ENCODE results near the gene FNDC3B.
A peak's percentile ranks its signal among the peaks of the same experiment; 100 is the strongest.

Gene FNDC3B

DNA sequence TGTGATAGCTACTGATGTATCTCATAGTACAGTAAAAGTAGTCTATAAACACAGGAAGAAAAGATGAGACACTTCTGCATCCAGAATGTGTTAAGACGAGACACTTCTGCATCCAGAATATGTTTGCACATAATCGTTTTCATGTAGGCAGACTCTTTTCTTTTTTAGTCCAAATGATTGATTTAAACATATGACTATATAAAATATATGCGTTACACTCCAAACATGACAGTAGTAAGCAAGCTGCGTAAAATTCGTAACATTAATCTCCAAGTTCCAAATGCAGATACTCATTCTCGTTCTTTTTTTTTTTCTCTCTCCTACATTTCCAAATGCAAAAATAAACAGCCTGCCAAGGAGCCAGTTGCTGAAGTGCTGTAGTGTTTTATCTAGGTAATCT, 82.6 kb downstream of the FNDC3B start:
- no peak for DNase-seq

DNA sequence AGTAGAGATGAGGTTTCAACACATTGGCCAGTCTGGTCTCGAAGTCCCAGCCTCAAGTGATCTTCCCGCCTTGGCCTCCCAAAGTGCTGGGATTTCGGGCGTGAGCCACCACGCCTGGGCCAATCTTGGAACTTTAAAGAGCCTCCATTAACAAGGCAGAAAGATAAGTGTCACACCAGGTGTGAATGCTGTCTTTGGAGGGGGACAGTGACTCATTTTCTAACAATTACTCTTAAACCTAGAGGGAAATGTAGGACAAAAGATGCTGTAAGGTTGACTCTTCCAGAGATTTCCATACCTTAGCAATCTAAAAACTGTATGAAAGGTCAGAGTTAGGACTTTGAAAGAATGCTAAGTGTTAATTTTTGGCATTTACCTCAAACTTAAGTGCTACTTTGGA, 84.9 kb downstream of the FNDC3B start:
- no peak for DNase-seq

DNA sequence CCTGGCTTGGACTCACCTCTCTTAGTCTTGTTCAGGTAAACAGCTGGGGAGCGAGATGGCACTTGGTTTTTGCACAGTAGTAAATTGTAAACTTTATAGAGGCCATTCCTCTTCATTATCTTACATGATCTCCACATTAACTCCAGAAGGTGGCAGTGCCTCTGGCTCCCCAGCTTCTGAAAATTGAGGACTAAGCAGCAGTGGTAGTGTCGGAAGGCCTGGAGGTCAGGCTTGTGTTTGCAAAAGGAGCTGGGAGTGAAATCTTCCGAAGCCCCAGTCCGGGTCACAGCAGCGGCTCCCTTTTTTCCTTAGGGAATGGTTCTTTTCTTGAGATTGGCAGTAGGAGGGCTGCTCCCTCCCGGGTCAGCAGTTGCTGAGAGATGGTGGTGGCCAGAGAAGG, 85.7 kb downstream of the FNDC3B start:
- no peak for DNase-seq

DNA sequence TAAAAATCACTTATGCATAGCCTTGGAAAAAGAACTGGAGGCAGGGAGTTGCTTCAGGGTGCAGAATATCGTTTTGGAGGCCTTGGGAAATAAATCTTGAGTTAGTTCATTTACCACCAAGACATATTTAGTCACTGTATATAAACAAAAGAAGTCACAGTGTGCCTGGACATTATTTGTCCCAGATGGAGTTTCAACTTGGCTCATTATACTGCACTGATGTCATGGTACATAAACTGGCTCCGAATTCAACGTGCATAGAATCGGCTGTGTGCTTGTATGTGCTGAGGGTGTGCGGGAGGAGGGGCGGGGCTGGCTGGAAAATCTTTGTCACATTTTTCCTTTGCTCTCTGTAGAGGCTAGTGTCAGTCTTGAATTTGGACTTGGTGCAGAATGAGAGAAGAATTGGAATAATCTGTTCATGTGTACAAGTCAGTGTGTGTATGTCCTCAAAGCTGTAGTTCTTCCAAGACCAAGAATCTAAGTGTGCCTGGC, 86.6 kb downstream of the FNDC3B start:
- DNase-seq = peak in 1 of 2 donors; percentile 21

DNA sequence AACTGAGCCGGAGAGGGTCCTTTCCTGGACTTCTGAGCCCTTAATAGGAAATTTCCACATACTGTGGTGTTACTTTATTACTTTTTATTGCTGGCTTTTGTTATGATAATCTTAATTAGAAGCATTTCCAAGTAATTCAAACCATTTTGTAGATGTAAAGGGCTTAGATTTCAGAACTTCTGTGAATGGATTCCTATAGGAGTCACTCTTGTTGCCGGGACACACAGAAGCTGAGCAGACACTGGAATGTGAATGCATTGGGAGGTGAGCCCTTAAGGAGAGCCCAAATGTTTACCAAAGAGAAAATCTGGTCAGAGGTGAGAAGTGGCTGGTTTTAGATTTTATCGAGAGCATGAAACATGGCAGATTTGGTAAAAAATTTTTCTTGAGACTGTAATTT, 87.4 kb downstream of the FNDC3B start:
- no peak for DNase-seq

DNA sequence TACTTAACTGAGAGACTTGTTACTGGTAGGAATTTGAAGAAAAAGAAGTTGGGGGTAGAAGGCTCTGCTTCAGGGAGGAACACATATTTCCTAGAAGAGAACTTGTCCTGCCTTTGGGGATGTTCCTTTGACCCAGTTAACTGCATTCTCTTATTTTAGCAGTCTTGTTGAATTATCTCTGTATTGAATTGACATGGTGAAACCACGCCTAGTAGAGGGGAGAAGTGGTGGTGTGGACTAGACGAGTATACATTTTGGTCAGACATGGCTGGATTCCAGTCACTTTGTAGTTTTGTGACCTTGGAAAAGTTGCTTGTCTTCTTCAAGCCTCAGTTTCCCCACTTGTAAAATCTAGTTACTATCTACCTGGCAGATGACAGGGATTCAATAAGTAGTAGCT, 87.8 kb downstream of the FNDC3B start:
- no peak for DNase-seq

DNA sequence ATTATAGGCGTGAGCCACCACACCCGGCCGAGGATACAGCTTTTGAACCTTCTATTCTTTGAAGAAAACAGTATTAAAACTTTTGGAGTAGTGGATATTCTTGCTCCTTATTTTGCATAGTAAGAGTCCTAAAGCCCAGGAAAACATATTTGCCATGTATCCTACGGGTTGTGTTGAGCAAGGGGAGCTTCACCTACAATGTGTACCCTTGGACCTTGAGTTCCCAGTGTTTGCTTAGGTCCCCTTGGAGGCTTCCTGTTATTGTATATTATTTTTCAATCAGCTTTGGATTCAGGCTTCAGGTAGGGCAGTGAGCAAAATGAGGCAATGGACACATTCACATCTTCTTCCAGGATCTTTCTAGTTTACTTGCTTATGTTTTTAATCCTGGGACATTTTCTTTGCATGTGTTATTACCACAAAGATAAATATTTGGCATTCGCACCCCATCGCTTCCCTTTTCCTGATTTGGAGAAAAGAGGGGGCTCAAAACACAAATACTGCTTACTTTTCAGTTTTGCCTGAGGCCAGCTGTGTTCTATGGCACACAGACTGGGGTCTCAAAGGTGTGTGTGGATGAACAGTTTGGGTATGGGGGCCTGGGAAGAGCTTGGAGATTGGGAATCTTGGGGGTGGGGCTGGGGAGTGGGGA, 88.7 kb downstream of the FNDC3B start:
- DNase-seq = no peak

DNA sequence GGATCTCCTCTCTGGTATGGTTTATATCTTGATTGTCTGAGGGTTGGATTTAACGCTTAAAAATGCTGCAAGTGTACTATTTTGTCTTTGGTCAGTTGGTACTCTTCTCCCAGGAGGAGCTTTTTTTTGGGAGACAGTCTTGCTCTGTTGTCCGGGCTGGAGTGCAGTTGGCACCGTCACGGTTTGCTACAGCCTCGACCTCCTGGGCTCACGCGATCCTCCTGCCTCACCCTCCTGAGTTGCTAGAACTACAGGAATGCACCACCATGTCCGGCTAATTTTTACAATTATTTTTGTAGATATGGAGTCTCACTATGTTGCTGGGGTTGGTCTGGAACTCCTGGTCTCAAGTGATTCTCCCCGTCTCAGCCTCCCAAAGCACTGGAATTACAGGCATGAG, 89.5 kb downstream of the FNDC3B start:
- no peak for DNase-seq

DNA sequence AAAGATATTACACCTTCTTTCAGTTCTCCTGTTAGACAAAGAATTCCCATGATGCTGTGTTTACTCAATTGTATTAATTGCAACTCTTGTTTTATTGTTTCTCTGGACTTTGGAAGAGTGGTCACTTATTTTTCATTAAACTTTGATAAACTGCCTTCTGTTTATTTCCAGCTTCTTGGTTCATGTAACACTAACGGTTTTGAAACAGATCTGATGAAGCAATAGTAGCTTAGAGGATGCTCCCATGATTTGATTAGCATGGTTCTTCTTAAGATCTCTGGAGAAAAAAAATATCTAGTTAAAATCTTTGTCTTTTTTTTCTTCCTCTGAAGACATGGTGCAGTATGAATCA, 90.1 kb downstream of the FNDC3B start:
- no peak for DNase-seq

DNA sequence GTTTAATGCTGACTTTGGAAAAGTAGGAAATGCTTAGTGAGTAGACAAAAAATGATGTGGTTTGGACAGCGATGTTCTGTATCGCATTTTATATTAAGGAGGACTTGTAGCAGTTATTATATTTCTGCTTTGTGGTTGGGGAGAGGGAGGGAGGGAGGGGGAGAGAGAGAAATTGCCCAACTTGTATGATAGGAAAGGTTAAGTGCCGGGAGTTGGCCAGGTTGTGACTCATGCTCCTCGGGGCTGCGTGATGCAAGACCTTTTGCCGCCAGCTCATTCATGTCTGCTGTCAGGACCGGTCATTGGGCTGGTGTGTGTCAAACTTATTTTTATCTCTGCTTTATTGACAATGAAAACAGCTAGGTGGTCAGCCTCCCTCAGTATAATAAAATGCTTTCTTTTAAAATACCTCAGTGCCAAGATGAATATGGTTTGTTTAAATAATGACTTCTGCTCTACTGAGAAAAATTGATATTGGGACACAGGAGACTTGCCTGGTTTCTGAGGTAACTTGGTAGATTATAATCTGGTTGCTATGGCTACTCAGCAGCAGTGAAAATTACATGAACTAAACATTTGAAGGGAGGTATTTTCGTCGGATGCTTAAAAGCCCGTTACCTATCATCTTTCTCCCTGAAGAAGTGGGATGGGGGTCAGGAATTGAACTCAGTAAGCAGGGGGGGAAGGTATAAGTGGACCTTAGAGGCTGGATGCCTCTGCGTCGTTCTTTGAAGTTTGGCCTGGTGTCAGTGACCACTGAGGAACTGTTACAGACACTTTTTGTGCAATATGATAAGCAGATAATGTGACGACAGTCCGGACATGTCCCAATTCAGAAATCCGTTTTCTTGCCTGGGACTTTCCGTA, 90.7 kb downstream of the FNDC3B start:
- DNase-seq = peak; percentile 49 to 53

DNA sequence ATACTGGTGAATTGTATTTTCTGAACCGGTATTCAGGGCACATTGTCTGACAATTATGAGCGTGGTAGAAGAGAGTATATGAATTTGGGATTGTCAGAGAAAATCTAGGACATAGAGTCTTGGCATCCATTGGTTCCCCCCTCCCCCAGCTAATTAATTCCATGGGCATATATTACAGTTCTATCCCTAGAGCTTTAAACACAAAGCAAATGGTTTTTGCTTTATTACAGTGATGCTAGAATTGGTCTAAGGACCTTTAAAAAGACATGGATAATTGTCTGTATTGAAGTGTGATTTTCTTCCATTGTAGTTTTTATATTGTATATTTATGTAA, 91.3 kb downstream of the FNDC3B start:
- DNase-seq = no peak

DNA sequence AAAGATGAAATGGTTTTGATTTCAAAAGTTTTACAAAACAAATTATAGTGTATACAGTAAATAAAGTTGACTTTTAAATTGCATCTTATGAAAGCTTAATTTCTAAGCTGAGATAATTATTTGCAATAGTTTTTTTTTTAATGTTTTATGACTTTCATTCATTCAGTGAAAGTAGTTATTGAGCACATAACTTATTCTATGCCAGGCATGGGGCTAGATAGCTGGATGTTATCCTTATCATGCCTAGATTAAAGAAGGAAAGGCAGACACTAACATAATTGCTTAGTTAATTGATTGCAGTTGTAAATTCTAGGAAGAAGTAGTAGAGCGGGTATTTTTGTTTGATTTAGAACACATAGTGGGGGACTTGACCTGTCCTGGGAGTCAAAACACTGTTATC, 92.4 kb downstream of the FNDC3B start:
- DNase-seq = no peak

DNA sequence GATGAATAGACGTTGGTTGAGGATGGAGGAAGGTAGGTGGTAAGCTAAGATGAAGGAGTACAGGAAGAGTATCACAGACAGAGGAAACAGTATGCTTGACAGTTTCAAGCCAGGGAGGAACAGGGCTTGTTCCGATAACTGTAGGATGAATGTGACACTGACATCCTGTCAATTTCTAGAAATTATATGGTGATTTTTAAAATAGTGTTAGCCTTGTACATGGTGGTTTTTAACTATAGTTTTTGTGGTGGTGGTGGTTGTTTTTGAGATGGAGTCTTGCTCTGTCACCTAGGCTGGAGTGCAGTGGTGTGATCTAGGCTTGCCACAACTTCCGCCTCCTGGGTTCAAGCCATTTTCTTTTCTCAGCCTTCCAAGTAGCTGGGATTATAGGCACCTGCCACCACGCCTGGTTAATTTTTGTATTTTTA, 92.8 kb downstream of the FNDC3B start:
- DNase-seq = no peak

DNA sequence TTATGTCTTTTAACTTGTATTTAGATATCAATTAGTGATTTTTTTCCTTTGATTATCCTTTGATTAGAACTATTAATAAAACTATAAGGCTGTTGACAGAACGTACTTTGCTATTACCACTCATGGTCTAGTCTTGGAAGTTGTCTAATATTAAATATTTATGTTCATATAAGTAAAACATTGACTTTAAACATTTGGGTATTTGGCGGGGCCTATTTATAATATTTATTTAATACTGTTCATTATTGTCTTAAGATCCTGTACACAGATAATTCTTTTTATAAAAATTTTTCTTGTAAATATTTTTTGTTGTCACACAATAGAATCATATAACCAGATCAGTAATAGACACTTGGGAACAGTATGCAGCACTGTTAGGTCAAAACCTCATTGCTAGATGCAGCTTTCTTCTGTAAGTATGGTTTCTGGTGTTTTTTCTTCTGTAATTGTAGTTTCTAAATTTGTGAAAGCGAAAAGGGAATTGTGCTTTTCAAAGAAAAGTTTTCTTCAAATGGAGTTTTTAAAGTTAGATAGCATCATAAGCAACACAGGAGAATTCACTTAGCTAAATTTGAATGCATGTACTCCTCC, 93.4 kb downstream of the FNDC3B start:
- no peak for DNase-seq

DNA sequence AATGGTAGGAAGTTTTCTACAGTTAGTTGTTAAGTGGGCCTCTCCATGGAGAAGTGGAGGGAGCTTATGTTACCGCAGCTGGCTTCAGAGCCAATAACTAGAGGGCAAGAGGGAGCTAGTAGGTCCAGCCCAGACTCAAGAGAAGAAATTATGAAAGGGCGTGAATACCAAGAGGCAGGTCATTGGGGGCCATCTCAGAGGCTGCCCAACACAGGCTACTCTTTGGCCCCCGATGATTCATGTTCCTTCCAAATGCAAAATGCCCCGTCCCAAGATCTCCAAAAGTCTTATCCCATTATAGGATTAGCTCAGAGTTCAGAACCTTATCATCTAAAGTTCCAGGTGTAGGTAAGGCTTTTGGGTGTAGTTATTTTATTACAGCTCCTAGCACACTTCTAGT, 94.5 kb downstream of the FNDC3B start:
- DNase-seq = no peak

DNA sequence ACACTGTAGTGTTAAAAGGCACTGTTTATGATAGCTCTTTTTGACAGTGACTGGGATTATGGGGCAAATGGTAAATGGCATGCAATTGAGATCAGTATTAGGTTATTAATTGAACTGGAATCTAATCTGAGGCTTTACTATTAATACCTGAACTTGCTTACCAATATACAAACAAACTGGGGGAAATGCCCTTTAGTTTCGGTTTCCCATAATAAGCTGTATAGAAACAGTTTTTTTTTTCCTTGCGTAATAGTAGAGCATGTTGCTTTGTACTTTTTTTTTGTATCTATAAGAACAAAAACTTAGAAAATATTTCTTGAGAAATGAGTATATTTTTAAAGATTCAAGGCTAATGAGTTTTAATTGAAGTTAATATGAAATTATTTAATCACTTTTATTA, 95.0 kb downstream of the FNDC3B start:
- DNase-seq = no peak

DNA sequence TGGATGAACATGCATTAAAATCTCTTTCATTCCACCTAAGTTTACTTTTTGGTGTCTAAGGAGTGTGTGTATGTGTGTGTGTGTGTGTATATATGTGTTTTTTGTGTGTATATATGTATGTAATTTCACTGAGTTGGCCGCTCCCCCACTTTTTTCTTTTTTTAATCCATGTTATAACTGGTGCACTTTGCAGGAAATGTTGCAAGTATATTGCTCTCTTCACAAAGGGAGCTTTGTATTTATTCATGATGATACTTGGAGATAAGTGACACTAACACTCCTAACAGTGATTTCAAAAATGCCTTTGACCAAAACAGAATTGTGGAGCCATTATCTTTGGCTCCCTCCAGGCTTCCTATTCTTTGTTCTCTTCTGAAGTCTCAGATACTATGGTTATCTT, 95.8 kb downstream of the FNDC3B start:
- DNase-seq = no peak

DNA sequence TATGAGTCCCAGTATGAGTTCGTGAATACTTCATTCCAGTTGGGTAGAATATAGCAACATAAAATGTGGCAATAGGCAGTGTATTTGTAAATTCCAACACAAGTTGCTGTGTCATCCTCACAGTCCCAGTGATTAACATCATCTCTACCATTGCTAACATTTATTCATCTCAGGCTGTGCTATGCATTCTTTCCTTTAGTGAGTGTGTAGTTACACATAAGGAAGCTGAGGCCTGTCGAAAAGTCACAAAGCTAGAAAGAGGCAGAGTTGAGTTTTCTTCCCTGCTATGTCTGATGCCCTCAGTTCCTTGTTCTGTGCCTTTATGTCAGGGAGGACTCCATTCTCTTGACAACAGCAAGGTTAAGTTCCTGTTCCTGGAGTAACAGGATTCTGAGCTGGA, 96.4 kb downstream of the FNDC3B start:
- no peak for DNase-seq

DNA sequence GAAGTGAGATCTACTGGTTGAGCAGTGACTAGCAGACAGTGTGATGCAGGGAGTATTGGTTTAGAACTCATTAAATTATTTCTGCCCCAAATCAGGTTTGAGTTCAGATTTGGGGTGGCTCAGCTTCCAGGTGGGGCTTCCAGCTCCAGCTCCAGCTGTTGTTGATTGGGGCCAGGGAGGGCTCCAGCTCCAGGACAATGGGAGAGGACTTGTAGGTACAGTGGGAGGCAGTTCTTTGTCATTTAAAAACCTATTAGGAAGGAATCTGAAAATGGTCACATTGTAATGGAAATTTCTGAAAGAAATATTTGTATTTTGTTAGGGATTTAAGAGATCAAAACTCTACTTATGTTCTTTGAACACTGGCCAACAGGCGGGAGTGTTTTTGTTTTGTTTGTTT, 97.0 kb downstream of the FNDC3B start:
- no peak for DNase-seq

DNA sequence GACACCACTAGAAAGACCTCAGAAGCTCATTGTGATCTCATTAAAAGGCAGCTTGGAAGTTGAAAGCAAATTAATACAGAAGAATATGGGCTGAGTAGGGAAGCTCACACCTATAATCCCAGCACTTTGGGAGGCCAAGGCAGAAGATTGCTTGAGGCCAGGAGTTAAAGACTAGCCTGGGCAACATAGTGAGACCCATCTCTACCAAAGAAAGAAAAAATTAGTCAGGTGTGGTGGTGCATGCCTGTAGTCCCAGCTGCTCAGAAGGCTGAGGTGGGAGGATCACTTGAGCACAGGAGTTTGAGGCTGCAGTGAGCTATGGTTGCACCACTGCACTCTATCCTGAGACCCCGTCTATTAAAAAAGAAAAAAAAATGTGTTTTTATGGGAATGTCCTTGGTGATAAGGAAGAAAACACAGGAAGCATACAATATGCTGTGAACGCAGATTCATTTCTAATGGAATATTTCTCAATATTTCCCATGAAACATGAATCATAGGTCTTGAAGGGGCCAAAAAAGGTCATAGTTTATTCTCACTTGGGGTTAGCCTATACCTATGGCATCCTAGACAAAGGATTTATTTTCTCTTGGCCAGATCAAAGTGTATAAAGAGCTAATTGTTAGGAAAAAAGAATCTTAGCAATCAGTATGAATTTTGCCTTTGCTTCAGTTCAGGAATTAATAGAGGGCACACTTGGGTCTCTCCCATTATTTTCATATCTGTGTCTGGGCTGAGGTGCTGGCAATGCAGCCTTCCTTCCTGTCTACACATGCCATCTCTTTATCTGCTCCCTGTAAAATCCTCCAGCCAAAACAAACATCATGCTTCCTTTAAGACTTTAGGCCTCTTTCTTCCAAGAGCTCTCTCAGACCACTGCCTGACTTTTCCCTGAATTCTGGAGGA, 98.2 kb downstream of the FNDC3B start:
- DNase-seq = no peak

DNA sequence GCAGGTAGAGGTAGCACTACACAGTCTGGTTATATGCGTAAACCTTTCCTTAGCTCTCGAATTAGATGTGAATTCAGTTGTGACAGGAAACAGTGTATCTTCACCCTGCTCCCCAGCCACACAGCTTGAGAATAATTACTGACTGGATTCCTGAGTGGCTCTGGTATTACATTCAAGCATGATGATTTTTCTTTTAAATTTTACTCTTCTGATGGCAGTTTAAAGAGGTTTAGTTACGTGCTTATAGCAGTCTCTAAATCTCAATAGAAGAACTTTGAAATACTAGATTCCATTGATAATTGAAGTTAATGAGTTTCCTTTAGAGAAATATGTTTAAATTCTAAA, 98.8 kb downstream of the FNDC3B start:
- DNase-seq = no peak

DNA sequence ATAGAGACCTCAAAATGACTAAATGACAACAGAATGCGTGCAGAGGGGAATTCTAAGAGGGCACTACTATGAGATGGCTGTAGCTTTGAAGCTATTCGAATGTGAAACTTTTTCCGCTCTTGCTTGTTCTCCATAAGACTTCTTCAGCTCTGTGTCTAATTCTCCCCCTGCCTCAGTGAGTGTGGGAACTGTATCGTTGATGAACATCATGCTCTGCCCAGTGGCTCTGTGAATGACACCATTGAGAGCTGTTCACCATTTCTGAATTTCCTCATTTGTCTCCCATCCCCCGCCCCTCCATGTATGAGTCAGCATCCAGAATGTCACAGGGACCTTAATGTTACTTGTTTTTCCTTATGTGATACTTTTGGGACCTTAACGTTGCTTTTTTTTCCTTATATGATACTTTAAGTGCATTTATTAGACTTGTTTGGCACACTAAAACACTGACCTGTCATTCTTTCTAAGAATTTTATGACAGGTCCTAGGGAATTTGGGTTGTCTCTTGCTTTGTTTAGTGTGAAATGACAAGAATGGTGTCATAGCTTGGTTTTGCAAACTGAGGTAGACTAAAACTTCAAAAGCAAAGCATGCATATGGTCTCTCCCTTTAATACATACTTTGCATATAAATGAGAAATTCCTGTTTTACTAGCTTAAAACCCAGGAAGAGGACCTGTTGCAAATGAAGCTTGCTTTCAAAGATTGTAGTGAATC, 99.6 kb downstream of the FNDC3B start:
- peak; percentile 38 to 40 for DNase-seq

Measured in stimulated activated CD4-positive, alpha-beta T cell treated with anti-CD3 and anti-CD28 coated beads, Interleukin-2, amount 100 ng/mL, for 24 hours (primary cell).